Left hindlimb (tissue), 1 donor: ENCODE measurements around the gene HIVEP3.

ENCODE experiments used
- DNase-seq: peaks from one replicate; pipeline ENCODE4 v3.0.0-alpha.2; 2018

HIVEP3 gene

GRCh38 chr1:41642922-41643821, 275.6 kb downstream of the HIVEP3 start:
- peak; percentile 6 for DNase-seq

- DNase-seq: peak; percentile 7
Measured at GRCh38 chr1:41641941-41642527, 276.7 kb downstream of the HIVEP3 start.

- DNase-seq: peak; percentile 6
Measured at GRCh38 chr1:41641475-41641814, 277.3 kb downstream of the HIVEP3 start.

- peak; percentile 17 for DNase-seq
Measured at GRCh38 chr1:41640756-41641474, 277.8 kb downstream of the HIVEP3 start.

- DNase-seq: peak; percentile 12
Measured at GRCh38 chr1:41640141-41640751, 278.5 kb downstream of the HIVEP3 start.

- peak; percentile 34 for DNase-seq
Measured at GRCh38 chr1:41639332-41639936, 279.3 kb downstream of the HIVEP3 start.

- DNase-seq: peak; percentile 37
Measured at GRCh38 chr1:41638086-41639024, 280.4 kb downstream of the HIVEP3 start.

- no peak for DNase-seq
Measured at GRCh38 chr1:41637367-41637766, 281.4 kb downstream of the HIVEP3 start.

- peak; percentile 2 for DNase-seq
Measured at GRCh38 chr1:41633764-41634163, 285.0 kb downstream of the HIVEP3 start.

- no peak for DNase-seq
Measured at GRCh38 chr1:41632781-41633575, 285.7 kb downstream of the HIVEP3 start.

- DNase-seq: peak; percentile 2
Measured at GRCh38 chr1:41631971-41632370, 286.8 kb downstream of the HIVEP3 start.

- DNase-seq: peak; percentile 15
Measured at GRCh38 chr1:41631154-41631553, 287.6 kb downstream of the HIVEP3 start.

GRCh38 chr1:41629571-41629970, 289.2 kb downstream of the HIVEP3 start:
- DNase-seq: no peak

GRCh38 chr1:41629141-41629540, 289.6 kb downstream of the HIVEP3 start:
- DNase-seq: no peak

- DNase-seq: no peak
Measured at GRCh38 chr1:41627491-41628280, 291.0 kb downstream of the HIVEP3 start.

GRCh38 chr1:41626616-41627375, 291.9 kb downstream of the HIVEP3 start:
- no peak for DNase-seq

GRCh38 chr1:41626146-41626545, 292.6 kb downstream of the HIVEP3 start:
- DNase-seq: peak; percentile 54

GRCh38 chr1:41623736-41624135, 295.0 kb downstream of the HIVEP3 start:
- DNase-seq: no peak
